DMS153 treated with DMSO at 0.1 percent for 48 hours (cell line): ENCODE measurements around the gene NNAT.
A peak's percentile ranks its signal among the peaks of the same experiment; 100 is the strongest.

Experiments used
- DNase-seq: peaks from one replicate; lab custom pipeline; 2025; ENCODE audit not compliant: unreplicated experiment; lab: John Stamatoyannopoulos, UW

The NNAT gene

GRCh38 chr20:37523911-37524700 lies 3.1 kb downstream of the NNAT start:
- peak; percentile 27 for DNase-seq

- DNase-seq, result no peak
Observed at GRCh38 chr20:37524859-37525708, 4.0 kb downstream of the NNAT start.

- no peak for DNase-seq
Observed at GRCh38 chr20:37525810-37526209, 4.8 kb downstream of the NNAT start.

- DNase-seq, result no peak
Observed at GRCh38 chr20:37526238-37526838, 5.3 kb downstream of the NNAT start.

GRCh38 chr20:37526839-37527637 lies 6.0 kb downstream of the NNAT start:
- no peak for DNase-seq

- peak; percentile 94 for DNase-seq
Observed at GRCh38 chr20:37527638-37528445, 6.8 kb downstream of the NNAT start, which contains the start of gene BLCAP. TSS of gene BLCAP (minus strand) at chr20:37527876. CDS start at chr20:37519174, 8,702 bp downstream.

GRCh38 chr20:37528446-37529213 lies 7.6 kb downstream of the NNAT start:
- no peak for DNase-seq

GRCh38 chr20:37529214-37529967 lies 8.3 kb downstream of the NNAT start:
- no peak for DNase-seq

- no peak for DNase-seq
Observed at GRCh38 chr20:37529968-37530600, 9.0 kb downstream of the NNAT start.

- no peak for DNase-seq
Observed at GRCh38 chr20:37530696-37531095, 9.6 kb downstream of the NNAT start.

GRCh38 chr20:37531856-37532255 lies 10.8 kb downstream of the NNAT start:
- no peak for DNase-seq

GRCh38 chr20:37533154-37533715 lies 12.2 kb downstream of the NNAT start:
- DNase-seq, result no peak

GRCh38 chr20:37534401-37535157 lies 13.5 kb downstream of the NNAT start:
- peak; percentile 55 for DNase-seq

- no peak for DNase-seq
Observed at GRCh38 chr20:37535443-37536132, 14.5 kb downstream of the NNAT start.

- DNase-seq, result no peak
Observed at GRCh38 chr20:37537505-37537904, 16.5 kb downstream of the NNAT start.

GRCh38 chr20:37538003-37538402 lies 17.0 kb downstream of the NNAT start:
- DNase-seq, result no peak
